SU-DHL-6 (cell line): Measurements from ENCODE around the gene PARVB.

Source experiments
- CTCF ChIP-seq: fragments of 200-600 bp; sonication (generic); IDR thresholded peaks from one replicate; pipeline ENCODE4 v1.5.1; 2017; ENCODE audit warnings: antibody characterized with exemption, mild to moderate bottlenecking, low read length, moderate library complexity; ENCODE audit not compliant: insufficient read depth, poor library complexity, severe bottlenecking
- EZH2phosphoT487 ChIP-seq: fragments of 200-600 bp; sonication (generic), shearing (Covaris generic); conservative IDR thresholded peaks from 2 replicates; pipeline ENCODE4 v1.6.1; 2018; ENCODE audit warnings: mild to moderate bottlenecking, antibody characterized with exemption, low read length, moderate library complexity, mixed read lengths

GRCh38 chr22:44180706-44181032 lies 156.6 kb downstream of the PARVB start, which contains the start of gene PARVG:
- no peak for TF ChIP-seq CTCF
- no peak for TF ChIP-seq EZH2phosphoT487
